K562 (cell line): ENCODE data around the gene PGAP2. TPM values are rescaled to one million over a fixed set of nuclear protein-coding genes. Genes with fewer than 3 reads are reported as not detected.

Experiments
- CBX3 ChIP-seq, 2 experiments: IDR thresholded peaks; 1 replicate in 1 of 2; 2 replicates in 1 of 2; pipeline ENCODE4 v1.6.1; 2012; ENCODE audit warnings: inconsistent platforms in 2 of 2, low read length in 2 of 2, borderline replicate concordance in 1 of 2, control low read depth in 1 of 2
- DACH1 ChIP-seq: fragments of 450-650 bp; IDR thresholded peaks from 2 replicates; pipeline ENCODE4 v1.6.1; 2018; ENCODE audit not compliant: partially characterized antibody
- E4F1 ChIP-seq: fragments of 250-450 bp; sonication (Bioruptor Pico); IDR thresholded peaks from 2 replicates; pipeline ENCODE4 v1.5.0; 2021; ENCODE audit warnings: mild to moderate bottlenecking, borderline replicate concordance
- EP300 ChIP-seq: IDR thresholded peaks from 2 replicates; pipeline ENCODE4 v1.6.1; 2012; ENCODE audit warnings: low read length, improper control_type of control experiment
- GATAD2A ChIP-seq: fragments of 450-650 bp; IDR thresholded peaks from 2 replicates; pipeline ENCODE4 v1.6.1; 2017
- HLTF ChIP-seq: fragments of 450-650 bp; IDR thresholded peaks from 2 replicates; pipeline ENCODE4 v1.6.1; 2016
- HMG20B ChIP-seq: fragments of 250-450 bp; sonication (Bioruptor Pico); IDR thresholded peaks from 2 replicates; pipeline ENCODE4 v1.5.0; 2021; ENCODE audit warnings: mild to moderate bottlenecking
- MBD2 ChIP-seq: sonication (generic); IDR thresholded peaks from 2 replicates; pipeline ENCODE4 v1.6.1; 2016; ENCODE audit warnings: low read depth, borderline replicate concordance
- MEF2D ChIP-seq: conservative IDR thresholded peaks from 2 replicates; pipeline ENCODE4 v1.6.1; 2016; ENCODE audit warnings: low read depth, missing genetic modification characterization, missing compliant biosample characterization
- NFYB ChIP-seq: IDR thresholded peaks from 2 replicates; pipeline ENCODE4 v1.6.1; 2011; ENCODE audit warnings: mild to moderate bottlenecking, moderate library complexity; ENCODE audit not compliant: insufficient read length; ENCODE audit errors: extremely low read depth
- POLR2H ChIP-seq: IDR thresholded peaks from 2 replicates; pipeline ENCODE4 v1.6.1; 2016; ENCODE audit warnings: missing genetic modification characterization, low read depth, mild to moderate bottlenecking, control low read depth, missing compliant biosample characterization, moderate library complexity
- POU5F1 ChIP-seq: fragments of 150-350 bp; IDR thresholded peaks from 2 replicates; pipeline ENCODE4 v1.6.1; 2014; ENCODE audit warnings: borderline replicate concordance, low read length, low read depth, mild to moderate bottlenecking; ENCODE audit not compliant: partially characterized antibody
- RUNX1 ChIP-seq: sonication (generic); IDR thresholded peaks from 2 replicates; pipeline ENCODE4 v1.6.1; 2016; ENCODE audit warnings: antibody characterized with exemption, low read depth
- SAFB ChIP-seq: fragments of 200-400 bp; formaldehyde crosslinking; IDR thresholded peaks from 2 replicates; pipeline ENCODE4 v1.6.1; 2017; ENCODE audit warnings: low read depth, low read length, borderline replicate concordance
- SMAD2 ChIP-seq: fragments of 150-350 bp; IDR thresholded peaks from 2 replicates; pipeline ENCODE4 v1.6.1; 2014; ENCODE audit warnings: low read depth, mild to moderate bottlenecking, low read length
- SPI1 ChIP-seq: IDR thresholded peaks from 2 replicates; pipeline ENCODE4 v1.6.1; 2011; ENCODE audit warnings: low read depth, low read length, control low read depth, borderline replicate concordance
- TRIM24 ChIP-seq, 2 experiments: fragments of 450-650 bp; IDR thresholded peaks; 2 replicates each; pipeline ENCODE4 v1.6.1; 2016
- ZBED1 ChIP-seq: IDR thresholded peaks from 2 replicates; pipeline ENCODE4 v1.6.1; 2014
- ZBTB8A ChIP-seq: fragments of 450-650 bp; IDR thresholded peaks from 2 replicates; pipeline ENCODE4 v1.6.1; 2018; ENCODE audit warnings: mild to moderate bottlenecking, moderate library complexity; ENCODE audit not compliant: partially characterized antibody
- ZNF41 ChIP-seq: fragments of 250-450 bp; sonication (Bioruptor Pico); conservative IDR thresholded peaks from 2 replicates; pipeline ENCODE4 v1.4.0; 2020; ENCODE audit warnings: mild to moderate bottlenecking
- ZZZ3 ChIP-seq: fragments of 450-650 bp; IDR thresholded peaks from 2 replicates; pipeline ENCODE4 v1.6.1; 2016; ENCODE audit warnings: antibody characterized with exemption, mild to moderate bottlenecking, moderate library complexity
- polyA plus RNA-seq, 8 experiments: library from polyadenylated mRNA; depleted of rRNA in 4 of 8; stranded (reverse) in 5 of 8; unstranded in 3 of 8; fragments of >200 nt; fragmentation: Nextera tagmentation in 2 of 8; fragmentation: Illumina TruSeq in 1 of 8; extraction: Ambion mirVana in 2 of 8; extraction: Trizol in 1 of 8; gene quantifications; 2 replicates each; pipeline versions ENCODE4 v1.2.1 to v1.2.3, GENCODE V29; 2011 to 2014; ENCODE audit warnings: inconsistent platforms in 1 of 8, missing spikeins in 1 of 8
- total RNA-seq, 7 experiments: library from RNA; depleted of rRNA in 6 of 7; stranded (reverse); fragments of >200 nt in 6 of 7; fragmentation: Illumina TruSeq in 2 of 7; extraction: Trizol in 2 of 7; gene quantifications; 2 replicates each; pipeline versions ENCODE4 v1.2.1 to v1.2.3, GENCODE V29; 2011 to 2021; ENCODE audit warnings: low replicate concordance in 1 of 7
- TF ChIP-seq, protein P1 (sequence below): sonication (generic); formaldehyde crosslinking; IDR thresholded peaks from 2 replicates; pipeline ENCODE4 v1.8.1; 2023; ENCODE audit warnings: mild to moderate bottlenecking, missing genetic modification reagents
- TF ChIP-seq, protein P2 (sequence below), 2 experiments: fragments of 450-650 bp; conservative IDR thresholded peaks; 2 replicates each; pipeline ENCODE4 v1.6.1; 2017; ENCODE audit warnings: mild to moderate bottlenecking in 2 of 2, moderate library complexity in 2 of 2

PGAP2 gene
- total and polyA plus RNA-seq, 9 of the 15 experiments (the other 6 are each of a cell fraction or from before 2014, with no cell fraction given): 17.9 to 47.2 (median 33.7) TPM

DNA sequence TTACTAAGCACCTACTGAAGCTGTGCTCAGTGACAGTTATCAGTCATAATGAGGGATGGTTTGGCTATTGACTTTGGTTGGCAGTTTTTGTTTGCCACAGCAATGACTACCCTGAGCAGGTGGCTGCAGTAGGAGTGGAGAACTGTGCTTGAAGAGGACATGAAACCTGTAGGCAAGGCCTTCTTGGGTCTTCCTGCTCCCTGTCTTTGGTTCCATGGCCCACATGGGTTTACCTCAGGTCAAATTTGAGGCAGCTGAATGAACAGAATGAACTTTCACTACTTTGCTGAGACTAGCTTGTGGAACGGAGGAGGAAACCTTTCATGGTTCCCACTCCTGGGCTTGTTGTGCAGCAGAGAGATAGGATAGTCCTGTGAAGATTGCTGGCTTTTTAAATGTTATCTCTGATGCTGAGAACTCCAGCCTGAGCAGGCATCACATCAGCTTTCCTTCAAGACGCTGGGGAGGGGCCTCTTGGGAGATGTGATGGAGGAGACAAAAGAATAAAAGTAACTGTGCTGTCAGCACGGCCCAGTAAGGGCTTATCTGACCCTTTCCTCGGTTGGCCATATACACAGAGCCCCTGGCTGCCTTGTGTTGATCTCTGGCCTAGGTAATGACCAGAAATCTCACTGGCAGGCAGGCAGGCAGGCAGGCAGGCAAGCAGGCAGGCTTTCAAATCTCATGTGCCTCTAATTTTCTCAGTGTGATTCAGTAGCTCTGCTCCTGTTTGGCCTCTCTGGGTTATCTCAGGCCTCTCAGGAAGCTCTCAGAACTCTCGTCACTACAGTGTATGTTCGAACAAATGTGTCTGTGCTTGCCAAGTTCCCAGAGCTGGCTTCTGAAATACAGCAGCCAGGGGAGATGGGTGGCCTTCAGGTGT is 59.1 kb downstream of the PGAP2 start (continued):
- TF ChIP-seq HMG20B (no peak), RUNX1 (0 out of 2 replicates have a peak, but pooled peaks have one; percentile 33), GATAD2A (0 out of 2 replicates have a peak, but pooled peaks have one; percentile 42), ZBTB8A (no peak), TRIM24 (IDR thresholded peaks at IDR 0.05) (peak; percentile 4 to 72; a peak in 2 of 4 replicates), SAFB (no peak), POLR2H (tag) (no peak), ZBED1 (no peak), POU5F1 (no peak), SPI1 (no peak), MBD2 (peak; percentile 34; the same call in 1 of the 2 replicates), HLTF (no peak), DACH1 (no peak), SMAD2 (no peak), MEF2D (tag) (no peak), ZZZ3 (no peak), NFYB (no peak), E4F1 (CRISPR knock-in tag) (no peak), EP300 (peak; percentile 80), ZNF41 (CRISPR knock-in tag) (no peak), CBX3 (IDR thresholded peaks at IDR 0.05; ENCODE audit: borderline replicate concordance in 1 of 2, low read length in 2 of 2) (peak in 1 of 2 experiments; percentile 86; a peak in 1 of 3 replicates)
- TF ChIP-seq, protein P1, sequence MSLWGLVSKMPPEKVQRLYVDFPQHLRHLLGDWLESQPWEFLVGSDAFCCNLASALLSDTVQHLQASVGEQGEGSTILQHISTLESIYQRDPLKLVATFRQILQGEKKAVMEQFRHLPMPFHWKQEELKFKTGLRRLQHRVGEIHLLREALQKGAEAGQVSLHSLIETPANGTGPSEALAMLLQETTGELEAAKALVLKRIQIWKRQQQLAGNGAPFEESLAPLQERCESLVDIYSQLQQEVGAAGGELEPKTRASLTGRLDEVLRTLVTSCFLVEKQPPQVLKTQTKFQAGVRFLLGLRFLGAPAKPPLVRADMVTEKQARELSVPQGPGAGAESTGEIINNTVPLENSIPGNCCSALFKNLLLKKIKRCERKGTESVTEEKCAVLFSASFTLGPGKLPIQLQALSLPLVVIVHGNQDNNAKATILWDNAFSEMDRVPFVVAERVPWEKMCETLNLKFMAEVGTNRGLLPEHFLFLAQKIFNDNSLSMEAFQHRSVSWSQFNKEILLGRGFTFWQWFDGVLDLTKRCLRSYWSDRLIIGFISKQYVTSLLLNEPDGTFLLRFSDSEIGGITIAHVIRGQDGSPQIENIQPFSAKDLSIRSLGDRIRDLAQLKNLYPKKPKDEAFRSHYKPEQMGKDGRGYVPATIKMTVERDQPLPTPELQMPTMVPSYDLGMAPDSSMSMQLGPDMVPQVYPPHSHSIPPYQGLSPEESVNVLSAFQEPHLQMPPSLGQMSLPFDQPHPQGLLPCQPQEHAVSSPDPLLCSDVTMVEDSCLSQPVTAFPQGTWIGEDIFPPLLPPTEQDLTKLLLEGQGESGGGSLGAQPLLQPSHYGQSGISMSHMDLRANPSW (CRISPR knock-in tag): no peak
- TF ChIP-seq, protein P2, sequence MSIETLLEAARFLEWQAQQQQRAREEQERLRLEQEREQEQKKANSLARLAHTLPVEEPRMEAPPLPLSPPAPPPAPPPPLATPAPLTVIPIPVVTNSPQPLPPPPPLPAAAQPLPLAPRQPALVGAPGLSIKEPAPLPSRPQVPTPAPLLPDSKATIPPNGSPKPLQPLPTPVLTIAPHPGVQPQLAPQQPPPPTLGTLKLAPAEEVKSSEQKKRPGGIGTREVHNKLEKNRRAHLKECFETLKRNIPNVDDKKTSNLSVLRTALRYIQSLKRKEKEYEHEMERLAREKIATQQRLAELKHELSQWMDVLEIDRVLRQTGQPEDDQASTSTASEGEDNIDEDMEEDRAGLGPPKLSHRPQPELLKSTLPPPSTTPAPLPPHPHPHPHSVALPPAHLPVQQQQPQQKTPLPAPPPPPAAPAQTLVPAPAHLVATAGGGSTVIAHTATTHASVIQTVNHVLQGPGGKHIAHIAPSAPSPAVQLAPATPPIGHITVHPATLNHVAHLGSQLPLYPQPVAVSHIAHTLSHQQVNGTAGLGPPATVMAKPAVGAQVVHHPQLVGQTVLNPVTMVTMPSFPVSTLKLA (conservative IDR thresholded peaks at IDR 0.05): peak in 1 of 2 experiments; percentile 69; a peak in 2 of 4 replicates
